Stimulated activated CD8-positive, alpha-beta memory T cell treated with anti-CD3 and anti-CD28 coated beads, Interleukin-12 subunit alpha, Interleukin-12 subunit beta, amount 100 ng/mL, for 1 hour (primary cell): ENCODE measurements around the gene PARD6A.

Source experiments
- DNase-seq: peaks from one replicate; pipeline ENCODE4 v3.0.0-alpha.2; 2020; ENCODE audit warnings: low read depth

PARD6A gene

GRCh38 chr16:67653789-67654402 is 6.9 kb upstream of the PARD6A start:
- no peak for DNase-seq

- no peak for DNase-seq
Measured at GRCh38 chr16:67654403-67654911, 6.3 kb upstream of the PARD6A start.

GRCh38 chr16:67655363-67655762 is 5.4 kb upstream of the PARD6A start:
- DNase-seq = no peak

DNA sequence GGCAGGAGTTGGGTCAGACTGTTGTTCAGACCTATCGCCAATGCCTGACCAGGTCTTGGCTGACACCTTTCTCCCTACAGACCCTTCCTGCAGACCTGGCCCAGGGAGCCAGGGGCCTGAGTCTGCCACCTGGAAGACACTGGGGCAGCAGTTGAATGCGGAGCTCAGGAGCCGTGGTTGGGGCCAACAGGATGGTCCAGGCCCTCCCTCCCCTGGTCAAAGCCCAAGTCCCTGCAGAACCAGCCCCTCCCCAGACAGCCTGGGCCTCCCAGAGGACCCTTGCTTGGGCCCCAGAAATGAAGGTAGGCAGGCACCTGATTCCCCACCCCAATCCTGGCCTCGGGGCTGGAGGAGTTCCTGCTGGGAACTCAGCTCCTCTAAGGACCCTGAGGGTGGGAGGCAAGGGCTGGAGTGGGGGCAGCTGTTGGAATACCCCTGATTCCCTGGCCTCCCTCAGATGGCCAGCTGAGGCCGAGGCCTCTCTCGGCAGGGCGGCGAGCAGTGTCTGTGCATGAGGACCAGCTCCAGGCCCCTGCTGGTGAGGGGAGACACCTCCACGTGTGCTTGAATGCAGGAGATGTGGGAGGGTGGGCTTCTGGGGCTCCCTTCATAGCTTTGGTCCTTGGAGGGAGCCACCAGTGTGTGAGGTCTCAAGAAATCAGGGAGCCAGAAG is 4.3 kb upstream of the PARD6A start:
- DNase-seq = no peak

- no peak for DNase-seq
Measured at GRCh38 chr16:67657017-67657608, 3.6 kb upstream of the PARD6A start.

GRCh38 chr16:67657751-67658518 is 2.8 kb upstream of the PARD6A start:
- no peak for DNase-seq

DNA sequence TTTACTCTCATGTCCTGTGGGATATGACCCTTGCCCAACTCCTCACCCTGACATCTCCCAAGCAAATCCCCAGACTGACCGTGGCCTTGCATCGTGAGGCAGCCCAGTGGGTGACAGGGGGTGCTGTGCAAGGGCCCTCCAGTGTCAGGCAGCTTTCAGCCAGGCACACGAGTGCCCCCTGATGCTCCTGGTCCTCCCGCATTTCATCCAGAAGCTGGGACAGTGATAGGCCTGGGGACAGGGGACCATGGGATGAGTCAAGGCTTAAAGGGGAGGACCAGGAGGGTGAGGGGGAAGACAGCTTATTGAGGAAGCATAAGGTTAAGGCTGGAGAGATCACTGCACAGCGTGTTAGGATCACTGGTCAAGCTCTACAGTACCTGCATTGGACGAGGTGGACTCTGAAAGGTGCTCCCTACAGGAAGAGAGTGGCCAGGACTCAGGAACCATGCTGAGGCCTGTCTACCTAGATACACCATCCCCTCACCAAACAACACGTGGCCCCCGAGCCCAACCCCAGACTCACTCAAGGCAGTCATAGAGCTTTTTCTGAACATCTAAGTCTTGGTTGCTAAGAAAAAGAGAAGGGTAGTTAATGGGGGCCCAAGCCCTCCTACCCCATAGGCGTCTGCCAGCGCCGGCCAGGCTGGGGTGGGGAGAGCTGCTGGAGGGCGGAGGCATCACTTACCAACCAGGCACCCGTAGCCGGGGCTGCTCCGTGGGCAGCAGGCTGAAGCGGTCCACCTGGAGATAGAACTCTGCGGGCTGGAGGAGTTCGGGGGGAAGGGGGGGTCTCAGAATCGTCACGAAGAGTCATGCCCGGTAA is 1.7 kb upstream of the PARD6A start:
- DNase-seq = no peak

GRCh38 chr16:67659675-67660563 is 841 bp upstream of the PARD6A start, which contains the start of gene ACD:
ACD (minus strand) TSS chr16:67660260; CDS start chr16:67660220, 40 bp downstream.
- DNase-seq = peak; percentile 83

DNA sequence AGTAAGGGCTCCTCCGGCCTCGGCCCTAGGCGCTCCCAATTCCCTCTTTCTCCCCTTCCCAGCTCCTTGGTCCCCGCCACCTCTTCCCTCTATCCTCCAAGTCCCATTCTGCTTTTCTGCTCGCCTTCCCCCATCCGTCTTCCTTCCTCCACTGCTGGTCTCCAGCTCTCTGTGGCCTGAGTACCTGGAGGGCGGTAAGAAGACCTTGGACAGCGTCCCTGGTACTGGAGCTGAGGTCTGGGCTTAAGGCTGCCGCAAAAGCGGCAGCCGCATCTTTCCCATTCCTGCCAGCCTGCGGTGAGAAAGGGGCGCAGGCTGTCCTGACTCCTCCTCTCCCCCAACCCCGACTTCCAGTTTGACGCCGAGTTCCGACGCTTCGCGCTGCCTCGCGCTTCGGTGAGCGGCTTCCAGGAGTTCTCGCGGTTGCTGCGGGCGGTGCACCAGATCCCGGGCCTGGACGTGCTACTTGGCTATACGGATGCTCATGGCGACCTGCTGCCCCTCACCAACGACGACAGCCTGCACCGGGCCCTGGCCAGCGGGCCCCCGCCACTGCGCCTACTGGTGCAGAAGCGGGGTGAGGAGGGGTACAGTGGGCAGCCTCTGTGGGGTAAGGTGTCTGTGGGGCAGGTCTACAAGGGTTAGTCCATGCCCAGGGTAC is 471 bp downstream of the PARD6A start:
- no peak for DNase-seq

DNA sequence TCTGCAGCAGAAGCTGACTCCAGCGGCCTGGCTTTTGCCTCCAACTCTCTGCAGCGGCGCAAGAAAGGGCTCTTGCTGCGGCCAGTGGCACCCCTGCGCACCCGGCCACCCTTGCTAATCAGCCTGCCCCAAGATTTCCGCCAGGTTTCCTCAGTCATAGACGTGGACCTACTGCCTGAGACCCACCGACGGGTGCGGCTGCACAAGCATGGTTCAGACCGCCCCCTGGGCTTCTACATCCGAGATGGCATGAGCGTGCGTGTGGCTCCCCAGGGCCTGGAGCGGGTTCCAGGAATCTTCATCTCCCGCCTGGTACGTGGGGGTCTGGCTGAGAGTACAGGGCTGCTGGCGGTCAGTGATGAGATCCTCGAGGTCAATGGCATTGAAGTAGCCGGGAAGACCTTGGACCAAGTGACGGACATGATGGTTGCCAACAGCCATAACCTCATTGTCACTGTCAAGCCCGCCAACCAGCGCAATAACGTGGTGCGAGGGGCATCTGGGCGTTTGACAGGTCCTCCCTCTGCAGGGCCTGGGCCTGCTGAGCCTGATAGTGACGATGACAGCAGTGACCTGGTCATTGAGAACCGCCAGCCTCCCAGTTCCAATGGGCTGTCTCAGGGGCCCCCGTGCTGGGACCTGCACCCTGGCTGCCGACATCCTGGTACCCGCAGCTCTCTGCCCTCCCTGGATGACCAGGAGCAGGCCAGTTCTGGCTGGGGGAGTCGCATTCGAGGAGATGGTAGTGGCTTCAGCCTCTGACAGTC is 1.3 kb downstream of the PARD6A start:
- no peak for DNase-seq

- DNase-seq = no peak
Measured at GRCh38 chr16:67662653-67663010, 1.9 kb downstream of the PARD6A start.

GRCh38 chr16:67663151-67663876 is 2.6 kb downstream of the PARD6A start:
- DNase-seq = no peak

DNA sequence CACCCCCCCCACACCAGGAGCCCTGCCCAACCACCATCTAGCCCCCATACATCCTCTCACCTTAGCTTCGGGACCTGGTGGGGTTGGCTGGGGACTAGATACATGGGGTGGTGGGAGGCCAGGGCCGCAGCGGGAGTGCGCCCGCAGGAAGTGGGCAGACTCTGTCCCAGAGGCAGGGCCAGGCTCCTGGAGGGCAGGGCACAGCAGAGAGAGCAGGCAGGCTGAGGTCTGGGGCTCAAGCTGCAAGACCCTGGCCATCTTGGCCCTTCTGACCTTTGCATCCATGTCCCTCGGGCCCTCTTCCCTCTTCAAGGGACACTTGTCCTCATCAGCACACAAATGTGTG is 3.1 kb downstream of the PARD6A start:
- no peak for DNase-seq

DNA sequence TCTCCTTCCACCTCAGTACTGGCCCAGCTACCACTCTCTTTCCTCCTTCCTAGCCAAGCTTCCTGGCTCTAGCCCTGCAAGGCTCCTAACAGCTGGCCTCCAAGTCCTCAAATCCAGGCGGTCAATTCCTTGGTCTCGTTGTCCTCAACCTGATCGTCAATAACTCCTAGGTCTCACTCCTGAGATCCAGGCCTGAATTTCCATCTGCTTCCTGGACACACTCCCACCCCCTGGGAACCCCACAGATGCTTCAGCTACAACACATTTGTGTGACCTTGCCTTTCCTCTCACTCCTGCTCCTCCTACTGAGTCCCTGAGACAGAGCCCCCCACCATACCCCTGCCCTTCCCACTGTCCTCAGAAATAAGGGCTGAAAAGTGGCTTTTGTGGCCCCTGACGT is 3.5 kb downstream of the PARD6A start:
- DNase-seq = no peak

GRCh38 chr16:67664871-67665270 is 4.1 kb downstream of the PARD6A start:
- DNase-seq = no peak

GRCh38 chr16:67665598-67665997 is 4.8 kb downstream of the PARD6A start:
- DNase-seq = no peak

DNA sequence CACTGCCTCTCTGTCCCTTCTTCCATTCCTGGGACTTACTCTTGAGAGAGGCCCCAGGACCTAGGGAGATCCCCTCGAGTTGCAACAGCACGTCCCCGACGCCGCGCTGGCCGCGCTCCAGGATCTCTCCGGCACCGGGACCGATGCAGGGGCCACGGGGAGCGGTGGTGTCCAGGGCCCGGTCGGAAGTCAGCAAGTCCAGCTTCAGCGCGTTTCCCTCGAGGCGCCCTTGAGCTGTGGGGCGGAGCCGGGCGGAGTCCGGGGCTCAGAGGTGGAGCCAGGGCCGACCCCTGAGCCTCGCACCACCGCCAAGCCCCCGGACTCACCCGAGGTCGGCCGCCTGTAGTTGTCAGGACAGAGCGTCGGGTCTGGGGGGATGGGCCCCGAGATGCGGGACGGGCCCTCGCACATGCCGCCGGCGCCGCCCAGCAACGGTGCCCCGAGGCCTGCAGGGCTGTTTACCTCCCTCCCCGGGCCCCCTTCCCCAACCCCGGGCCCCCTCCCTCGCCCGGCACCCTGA is 5.3 kb downstream of the PARD6A start:
- no peak for DNase-seq
